GM18870 (cell line): ENCODE measurements around the gene PTPRN2.
"Not testable (repeated sequence)": the region's sequence is repeated elsewhere in the genome, so short reads cannot be mapped to it uniquely, and the experiment has no call there.

Experiments used
- ATAC-seq: cut with Tn5 transposase; IDR thresholded peaks from one replicate; pipeline ENCODE4 v1.9.1; 2021; ENCODE audit warnings: moderate library complexity; ENCODE audit not compliant: unreplicated experiment

Gene PTPRN2

GRCh38 chr7:158391141-158391540 lies 196.5 kb downstream of the PTPRN2 start:
- no peak for ATAC-seq

GRCh38 chr7:158390460-158390859 lies 197.2 kb downstream of the PTPRN2 start:
- ATAC-seq: no peak

- ATAC-seq: no peak
Measured at GRCh38 chr7:158389514-158390425, 197.9 kb downstream of the PTPRN2 start.

GRCh38 chr7:158388928-158389327 lies 198.7 kb downstream of the PTPRN2 start:
- no peak for ATAC-seq

- no peak for ATAC-seq
Measured at GRCh38 chr7:158388072-158388471, 199.6 kb downstream of the PTPRN2 start.

GRCh38 chr7:158387546-158387891 lies 200.1 kb downstream of the PTPRN2 start:
- no peak for ATAC-seq

GRCh38 chr7:158386866-158387545 lies 200.6 kb downstream of the PTPRN2 start:
- ATAC-seq: no peak

- no peak for ATAC-seq
Measured at GRCh38 chr7:158386355-158386618, 201.3 kb downstream of the PTPRN2 start.

GRCh38 chr7:158385496-158386354 lies 201.9 kb downstream of the PTPRN2 start:
- not testable (repeated sequence) for ATAC-seq

GRCh38 chr7:158384746-158385145 lies 202.9 kb downstream of the PTPRN2 start:
- ATAC-seq: no peak

GRCh38 chr7:158383665-158384064 lies 204.0 kb downstream of the PTPRN2 start:
- no peak for ATAC-seq

GRCh38 chr7:158382363-158383254 lies 205.0 kb downstream of the PTPRN2 start:
- no peak for ATAC-seq

GRCh38 chr7:158381956-158382355 lies 205.7 kb downstream of the PTPRN2 start:
- no peak for ATAC-seq

- no peak for ATAC-seq
Measured at GRCh38 chr7:158378978-158379377, 208.6 kb downstream of the PTPRN2 start.

GRCh38 chr7:158377800-158378623 lies 209.6 kb downstream of the PTPRN2 start:
- ATAC-seq: no peak

- not testable (repeated sequence) for ATAC-seq
Measured at GRCh38 chr7:158376839-158377186, 210.8 kb downstream of the PTPRN2 start.

GRCh38 chr7:158376146-158376838 lies 211.3 kb downstream of the PTPRN2 start:
- not testable (repeated sequence) for ATAC-seq

GRCh38 chr7:158375034-158375433 lies 212.6 kb downstream of the PTPRN2 start:
- no peak for ATAC-seq

GRCh38 chr7:158374586-158374985 lies 213.0 kb downstream of the PTPRN2 start:
- no peak for ATAC-seq
